Bronchial epithelial cell (primary cell): ENCODE data around the gene DOK1. TPM values are rescaled to one million over a fixed set of nuclear protein-coding genes. Genes with fewer than 3 reads are reported as not detected.

Experiments used
- DNase-seq: peaks from one replicate; pipeline ENCODE4 v3.0.0-alpha.2; 2010; ENCODE audit warnings: low read depth
- FAIRE-seq: peaks from 2 replicates; lab custom pipeline; 2011; peaks lifted over from hg19 to GRCh38; lab: Jason Lieb, UNC
- H3K27me3 ChIP-seq: 2 replicates; pipeline ENCODE4 v1.5.1; 2011; ENCODE audit warnings: low read length; ENCODE audit not compliant: control insufficient read depth, insufficient read depth
- H3K36me3 ChIP-seq: 2 replicates; pipeline ENCODE4 v1.5.1; 2011; ENCODE audit warnings: low read length; ENCODE audit not compliant: control insufficient read depth, insufficient read depth
- H3K4me3 ChIP-seq: 2 replicates; pipeline ENCODE4 v1.5.1; 2011; ENCODE audit warnings: mild to moderate bottlenecking, low read depth, low read length, control low read depth
- total RNA-seq: library from RNA; depleted of rRNA; stranded (reverse); fragments of >200 nt; gene quantifications from 2 replicates; pipeline ENCODE4 v1.2.1, GENCODE V29; 2014
- TF ChIP-seq, protein P1 (sequence below): IDR thresholded peaks from 2 replicates; pipeline ENCODE4 v1.5.1; 2011; ENCODE audit warnings: mild to moderate bottlenecking, moderate library complexity, low read length, control low read depth, inconsistent platforms; ENCODE audit not compliant: insufficient read depth, severe bottlenecking

Gene DOK1
- total RNA-seq, 1 donor from 2014 or later = 1.1 TPM

- no peaks in the 10 kb centered on the region for H3K36me3 ChIP-seq
- DNase-seq = no peak
- TF ChIP-seq, protein P1, sequence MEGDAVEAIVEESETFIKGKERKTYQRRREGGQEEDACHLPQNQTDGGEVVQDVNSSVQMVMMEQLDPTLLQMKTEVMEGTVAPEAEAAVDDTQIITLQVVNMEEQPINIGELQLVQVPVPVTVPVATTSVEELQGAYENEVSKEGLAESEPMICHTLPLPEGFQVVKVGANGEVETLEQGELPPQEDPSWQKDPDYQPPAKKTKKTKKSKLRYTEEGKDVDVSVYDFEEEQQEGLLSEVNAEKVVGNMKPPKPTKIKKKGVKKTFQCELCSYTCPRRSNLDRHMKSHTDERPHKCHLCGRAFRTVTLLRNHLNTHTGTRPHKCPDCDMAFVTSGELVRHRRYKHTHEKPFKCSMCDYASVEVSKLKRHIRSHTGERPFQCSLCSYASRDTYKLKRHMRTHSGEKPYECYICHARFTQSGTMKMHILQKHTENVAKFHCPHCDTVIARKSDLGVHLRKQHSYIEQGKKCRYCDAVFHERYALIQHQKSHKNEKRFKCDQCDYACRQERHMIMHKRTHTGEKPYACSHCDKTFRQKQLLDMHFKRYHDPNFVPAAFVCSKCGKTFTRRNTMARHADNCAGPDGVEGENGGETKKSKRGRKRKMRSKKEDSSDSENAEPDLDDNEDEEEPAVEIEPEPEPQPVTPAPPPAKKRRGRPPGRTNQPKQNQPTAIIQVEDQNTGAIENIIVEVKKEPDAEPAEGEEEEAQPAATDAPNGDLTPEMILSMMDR = no peak
- H3K4me3 ChIP-seq = peak overlapping the region; percentile 52
- no peak for FAIRE-seq
- H3K27me3 ChIP-seq = no peaks in the 10 kb centered on the region
Observed at GRCh38 chr2:74548285-74548899, 6.1 kb upstream of the DOK1 start.

- peak overlapping the region; percentile 52 for H3K4me3 ChIP-seq
- DNase-seq (peak; percentile 40), FAIRE-seq (no peak)
- H3K36me3 ChIP-seq = no peaks in the 10 kb centered on the region
- no peaks in the 10 kb centered on the region for H3K27me3 ChIP-seq
- TF ChIP-seq, protein P1 = no peak
Observed at GRCh38 chr2:74548900-74549826, 5.4 kb upstream of the DOK1 start.

DNA sequence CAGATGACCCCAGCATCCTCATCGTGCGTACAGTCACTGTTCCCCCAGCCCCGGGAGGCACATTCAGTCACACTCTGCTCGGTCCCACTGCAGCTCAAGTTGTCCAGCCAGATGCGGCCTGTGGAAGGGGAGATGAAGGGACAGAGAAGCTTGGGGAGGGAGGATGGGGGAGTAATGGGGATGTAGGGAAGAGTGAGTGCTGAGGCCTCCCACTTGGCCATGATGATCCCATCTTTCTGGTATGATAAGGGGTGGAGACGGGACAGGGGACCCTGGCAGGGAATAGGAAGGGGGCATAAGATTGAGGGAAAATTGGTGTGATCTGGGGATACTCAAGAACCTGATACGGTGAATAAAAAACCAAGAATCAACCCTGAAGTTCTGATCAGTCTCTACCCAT is 4.3 kb upstream of the DOK1 start:
- Histone ChIP-seq H3K36me3 (no peaks in the 10 kb centered on the region), H3K4me3 (no peak overlapping the region), H3K27me3 (no peaks in the 10 kb centered on the region)
- no peak for DNase-seq
- TF ChIP-seq, protein P1 = no peak
- no peak for FAIRE-seq

- TF ChIP-seq, protein P1 = no peak
- FAIRE-seq (no peak), DNase-seq (no peak)
- no peak overlapping the region for H3K4me3 ChIP-seq
- H3K36me3 ChIP-seq = no peaks in the 10 kb centered on the region
- H3K27me3 ChIP-seq = no peaks in the 10 kb centered on the region
Observed at GRCh38 chr2:74551530-74551929, 3.0 kb upstream of the DOK1 start.

GRCh38 chr2:74551942-74552913 is 2.3 kb upstream of the DOK1 start:
- FAIRE-seq (no peak), DNase-seq (no peak)
- no peaks in the 10 kb centered on the region for H3K27me3 ChIP-seq

More at GRCh38 chr2:74551942-74552913, 2.3 kb upstream of the DOK1 start:
- Histone ChIP-seq H3K4me3 (no peak overlapping the region), H3K36me3 (no peaks in the 10 kb centered on the region)
- TF ChIP-seq, protein P1 = no peak
